Natural killer cell treated with Interleukin-12 subunit alpha and Interleukin-12 subunit beta and Interleukin-15 and Interleukin-18, amount 100 ng/mL, for 72 hours (primary cell): ENCODE data around the gene ACP5. TPM values are rescaled to one million over a fixed set of nuclear protein-coding genes. Genes with fewer than 3 reads are reported as not detected.

Source experiments
- total RNA-seq, 2 donors: library from RNA; stranded (reverse); gene quantifications; one replicate each; pipeline ENCODE4 v1.2.3, GENCODE V29; 2022

Gene ACP5
- total RNA-seq, 2 donors from 2014 or later: 3.0 to 3.5 TPM

Other genes starting within 250 kb of the ACP5 start
- 10 to 100 TPM; 17.5 to 33.4 TPM for gene RAB3D, start 238.0 kb downstream of the ACP5 start, total RNA-seq
- gene TMEM205, start 231.4 kb downstream of the ACP5 start, total RNA-seq: 10 to 100 TPM; 35.8 to 54.3 TPM
- 10 to 100 TPM; 26.5 to 37.8 TPM for gene CCDC159, start 231.1 kb downstream of the ACP5 start, total RNA-seq
- gene PLPPR2, start 222.2 kb downstream of the ACP5 start, total RNA-seq: 10 to 100 TPM in 1 of 2 donors, 1 to 10 TPM in 1; 9.4 to 11.3 TPM
- gene SWSAP1, start 203.0 kb downstream of the ACP5 start, total RNA-seq: 1 to 10 TPM; 1.6 to 3.0 TPM
- gene EPOR, start 193.3 kb downstream of the ACP5 start, total RNA-seq: 1 to 10 TPM; 3.0 to 5.1 TPM
- not detected for gene RGL3, start 158.3 kb downstream of the ACP5 start, total RNA-seq
- not detected for gene ODAD3, start 142.5 kb downstream of the ACP5 start, total RNA-seq
- 100 to 1,000 TPM; 303 to 321 TPM for gene PRKCSH, start 142.0 kb downstream of the ACP5 start, total RNA-seq
- gene ELAVL3, start 96.6 kb downstream of the ACP5 start, total RNA-seq: under 1 TPM in 1 of 2 donors, not detected in 1; 0.40 TPM
- 10 to 100 TPM; 23.7 to 23.8 TPM for gene ZNF653, start 71.8 kb downstream of the ACP5 start, total RNA-seq
- gene ECSIT, start 48.5 kb downstream of the ACP5 start, total RNA-seq: 10 to 100 TPM; 27.0 to 37.3 TPM
- not detected for gene CNN1, start 38.8 kb downstream of the ACP5 start, total RNA-seq
- 10 to 100 TPM; 58.3 to 95.1 TPM for gene ELOF1, start 18.4 kb downstream of the ACP5 start, total RNA-seq
- 1 to 10 TPM; 5.1 to 6.8 TPM for gene ZNF627, start 19.8 kb upstream of the ACP5 start, total RNA-seq
- 1 to 10 TPM; 2.8 to 3.2 TPM for gene ZNF823, start 161.3 kb upstream of the ACP5 start, total RNA-seq
- gene ZNF441, start 189.4 kb upstream of the ACP5 start, total RNA-seq: 10 to 100 TPM in 1 of 2 donors, 1 to 10 TPM in 1; 6.6 to 11.9 TPM
- gene ZNF491, start 220.9 kb upstream of the ACP5 start, total RNA-seq: 1 to 10 TPM; 1.7 to 1.8 TPM
- gene ZNF440, start 236.6 kb upstream of the ACP5 start, total RNA-seq: 10 to 100 TPM; 16.7 to 20.1 TPM